GM12878 (cell line): ENCODE results near the gene SAFB. TPM values are rescaled to one million over a fixed set of nuclear protein-coding genes. Genes with fewer than 3 reads are reported as not detected.

Experiments used
- ATAC-seq: fragments of 200-7000 bp; cut with Tn5 transposase; 3 replicates; pipeline ENCODE4 v1.9.1; 2020; ENCODE audit warnings: mild to moderate bottlenecking, moderate library complexity
- BruUV-seq: library from RNA; stranded (reverse); fragments of 400-500 nt; replicated peaks from 2 replicates; lab custom pipeline; 2021; lab: Mats Ljungman, UMichigan
- CTCF ChIA-PET: fragments of 300-600 bp; sonication (Branson Sonifier 250); formaldehyde crosslinking; extraction: SDS; loops from one replicate; lab custom pipeline; 2021; ENCODE audit warnings: inconsistent platforms; lab: Yijun Ruan, JAX
- POLR2A ChIA-PET: fragments of 350-600 bp; formaldehyde crosslinking; extraction: SDS; loops from one replicate; lab custom pipeline; 2021; ENCODE audit warnings: inconsistent platforms; lab: Charles Lee
- RAD21 ChIA-PET: fragments of 300-600 bp; sonication (Branson Sonifier 250); formaldehyde crosslinking; loops from one replicate; lab custom pipeline; 2023; ENCODE audit warnings: antibody characterized with exemption; ENCODE audit not compliant: unreplicated experiment; lab: Charles Lee
- SMC1A ChIA-PET: fragments of 300-600 bp; sonication (Branson Sonifier 250); formaldehyde crosslinking; loops from one replicate; lab custom pipeline; 2023; ENCODE audit not compliant: unreplicated experiment, uncharacterized antibody; lab: Charles Lee
- DNase-seq: peaks from one replicate; pipeline ENCODE4 v3.0.0-alpha.2; 2011; ENCODE audit warnings: low read depth, low spot score
- FAIRE-seq: peaks from 3 replicates; lab custom pipeline; 2011; peaks lifted over from hg19 to GRCh38; lab: Jason Lieb, UNC
- H2AFZ ChIP-seq: 2 replicates; pipeline ENCODE4 v1.6.0; 2011; ENCODE audit warnings: low read depth, low read length, control low read depth; ENCODE audit not compliant: control insufficient read depth
- H3K27ac ChIP-seq: 2 replicates; pipeline ENCODE4 v1.5.1; 2011; ENCODE audit warnings: control low read depth; ENCODE audit not compliant: control insufficient read depth, insufficient read depth
- H3K27me3 ChIP-seq, 2 experiments: replicated peaks in 1 of 2; 2 replicates each; pipeline versions ENCODE4 v1.6.0 to v1.6.1; 2011; ENCODE audit warnings: low read length in 1 of 2; ENCODE audit not compliant: control insufficient read depth in 2 of 2, insufficient read depth in 2 of 2
- H3K36me3 ChIP-seq, 2 experiments: 2 replicates each; pipeline ENCODE4 v1.5.1; 2011; ENCODE audit warnings: low read length in 1 of 2; ENCODE audit not compliant: control insufficient read depth in 2 of 2, insufficient read depth in 2 of 2
- H3K4me1 ChIP-seq: 2 replicates; pipeline ENCODE4 v1.6.1; 2011; ENCODE audit warnings: mild to moderate bottlenecking, low read length, moderate library complexity, mixed read lengths; ENCODE audit not compliant: control insufficient read depth, insufficient read depth
- H3K4me2 ChIP-seq: 2 replicates; pipeline ENCODE4 v1.6.0; 2011; ENCODE audit warnings: control low read depth; ENCODE audit not compliant: control insufficient read depth, insufficient read depth
- H3K4me3 ChIP-seq: fragments of 200-600 bp; sonication (generic); 2 replicates; pipeline ENCODE4 v1.5.1; 2016
- H3K79me2 ChIP-seq: 2 replicates; pipeline ENCODE4 v1.6.0; 2011; ENCODE audit warnings: low read length; ENCODE audit not compliant: control insufficient read depth, insufficient read depth
- H3K9ac ChIP-seq: 2 replicates; pipeline ENCODE4 v1.8.0; 2011; ENCODE audit warnings: low read length, control low read depth, mixed read lengths; ENCODE audit not compliant: control insufficient read depth, insufficient read depth
- H3K9me3 ChIP-seq: replicated peaks from 3 replicates; pipeline ENCODE4 v1.5.1; 2011; ENCODE audit warnings: mild to moderate bottlenecking, low read length; ENCODE audit not compliant: control insufficient read depth, insufficient read depth
- H4K20me1 ChIP-seq: 2 replicates; pipeline ENCODE4 v1.6.0; 2011; ENCODE audit not compliant: control insufficient read depth, insufficient read depth
- BACH1 ChIP-seq: fragments of 450-650 bp; IDR thresholded peaks from 2 replicates; pipeline ENCODE4 v1.6.1; 2017; ENCODE audit warnings: mild to moderate bottlenecking, borderline replicate concordance
- CEBPB ChIP-seq, 2 experiments: fragments of 150-350 bp in 1 of 2; IDR thresholded peaks; 2 replicates each; pipeline ENCODE4 v1.6.1; 2012 to 2014; ENCODE audit warnings: low read depth in 2 of 2, low read length in 2 of 2, borderline replicate concordance in 1 of 2, inconsistent platforms in 1 of 2
- CHD2 ChIP-seq: IDR thresholded peaks from 2 replicates; pipeline ENCODE4 v1.6.1; 2011; ENCODE audit warnings: low read depth, low read length, improper control_type of control experiment, borderline replicate concordance
- DPF2 ChIP-seq: fragments of 450-650 bp; IDR thresholded peaks from 2 replicates; pipeline ENCODE4 v1.6.1; 2017; ENCODE audit warnings: mild to moderate bottlenecking
- ESRRA ChIP-seq: IDR thresholded peaks from 2 replicates; pipeline ENCODE4 v1.6.1; 2012; ENCODE audit warnings: mild to moderate bottlenecking, low read length, improper control_type of control experiment
- IKZF1 ChIP-seq: fragments of 450-650 bp; conservative IDR thresholded peaks from 2 replicates; pipeline ENCODE4 v1.6.1; 2017; ENCODE audit warnings: antibody characterized with exemption, mild to moderate bottlenecking
- JUND ChIP-seq: IDR thresholded peaks from 2 replicates; pipeline ENCODE4 v1.6.1; 2012; ENCODE audit warnings: low read depth, mild to moderate bottlenecking, low read length, improper control_type of control experiment, moderate library complexity
- POLR2AphosphoS2 ChIP-seq: IDR thresholded peaks from 2 replicates; pipeline ENCODE4 v1.6.1; 2011; ENCODE audit warnings: low read depth, mild to moderate bottlenecking, low read length, improper control_type of control experiment, moderate library complexity
- RAD21 ChIP-seq: IDR thresholded peaks from 2 replicates; pipeline ENCODE4 v1.6.1; 2011; ENCODE audit warnings: mild to moderate bottlenecking, low read depth, low read length, moderate library complexity; ENCODE audit not compliant: insufficient read depth
- SMAD1 ChIP-seq: fragments of 450-650 bp; IDR thresholded peaks from 2 replicates; pipeline ENCODE4 v1.6.1; 2018; ENCODE audit warnings: mild to moderate bottlenecking, low read depth; ENCODE audit not compliant: partially characterized antibody
- WGBS: methylation state at CpG from one replicate; pipeline ENCODE4 v1.1.6; 2016; ENCODE audit warnings: low lambda C conversion rate; ENCODE audit not compliant: insufficient replicate concordance, insufficient coverage; ENCODE audit errors: missing lambda C conversion rate; 5-methylcytosine and 5-hydroxymethylcytosine counted together
- in situ Hi-C: fragments of 300-500 bp; cut with MboI; formaldehyde crosslinking; loops from 9 replicates; pipeline ENCODE4 v1.14.3; 2018; ENCODE audit warnings: mixed read lengths
- intact Hi-C: fragments of 100-400 bp; cut with micrococcal nuclease; formaldehyde crosslinking; loops from one replicate; pipeline ENCODE4 v1.14.2; 2022; ENCODE audit not compliant: unreplicated experiment
- polyA plus RNA-seq, 11 experiments: library from polyadenylated mRNA; depleted of rRNA in 4 of 11; unstranded in 6 of 11; stranded (reverse) in 5 of 11; fragments of >200 nt; fragmentation: Nextera tagmentation in 4 of 11; fragmentation: Illumina TruSeq in 1 of 11; extraction: Ambion mirVana in 4 of 11; extraction: Trizol in 1 of 11; gene quantifications; 1 replicate in 1 of 11; 2 replicates in 10 of 11; pipeline versions ENCODE4 v1.2.1 to v1.2.3, GENCODE V29; 2011 to 2016; ENCODE audit warnings: inconsistent platforms in 2 of 11, missing spikeins in 2 of 11, low read depth in 1 of 11
- total RNA-seq, 4 experiments: library from RNA; depleted of rRNA in 3 of 4; stranded (reverse); fragments of >200 nt in 3 of 4; fragmentation: Illumina TruSeq in 1 of 4; extraction: Trizol in 1 of 4; gene quantifications; 2 replicates each; pipeline versions ENCODE4 v1.2.1 to v1.2.3, GENCODE V29; 2013 to 2021
- TF ChIP-seq, protein P1 (sequence below): IDR thresholded peaks from 2 replicates; pipeline ENCODE4 v1.6.1; 2012; ENCODE audit warnings: low read length, inconsistent platforms
- TF ChIP-seq, protein P2 (sequence below): IDR thresholded peaks from 2 replicates; pipeline ENCODE4 v1.6.1; 2012; ENCODE audit warnings: low read depth, low read length, improper control_type of control experiment
- TF ChIP-seq, protein P3 (sequence below): fragments of 450-650 bp; formaldehyde crosslinking; IDR thresholded peaks from 2 replicates; pipeline ENCODE4 v1.4.0; 2020; ENCODE audit warnings: mild to moderate bottlenecking, moderate library complexity

Gene SAFB
- total and polyA plus RNA-seq, 10 of the 15 experiments (the other 5 are each of a cell fraction or from before 2014, with no cell fraction given), result 1.6 to 131 (median 61.2) TPM

DNA sequence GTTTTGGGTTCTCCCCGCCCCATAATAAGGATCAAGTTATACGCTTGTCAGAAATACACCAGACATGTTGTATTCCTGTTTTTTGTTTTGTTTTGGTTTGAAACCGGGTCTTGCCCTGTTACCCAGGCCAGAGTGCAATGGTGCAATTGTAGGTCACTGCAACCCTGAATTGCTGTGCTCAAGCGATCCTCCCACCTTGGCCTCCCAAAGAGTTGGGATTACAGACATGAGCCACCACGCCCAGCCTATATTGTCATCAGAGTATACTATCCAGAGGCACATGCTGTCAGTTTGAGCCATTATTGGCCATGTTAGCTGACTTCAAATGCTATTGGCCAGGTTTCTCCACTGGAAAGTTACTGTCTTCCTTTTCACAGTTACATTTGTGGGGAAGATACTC lies 9.8 kb downstream of the SAFB start:
- DNase-seq, result no peak
- no peak for ATAC-seq
- RAD21 ChIA-PET, result no interaction called here
- Histone ChIP-seq H3K27me3 (no peaks in the 10 kb centered on the region), H3K9ac (no peak overlapping the region), H3K4me2 (no peak overlapping the region), H4K20me1 (peaks cover 4% of the 10 kb centered on the region), H2AFZ (no peak overlapping the region), H3K36me3 (peaks cover 12 to 19% of the 10 kb centered on the region in 2 experiments), H3K4me1 (peaks cover 14% of the 10 kb centered on the region), H3K9me3 (no peaks in the 10 kb centered on the region), H3K27ac (no peak overlapping the region), H3K79me2 (peaks cover 81% of the 10 kb centered on the region), H3K4me3 (no peak overlapping the region)
- intact Hi-C loops, result no loop called here
- POLR2A ChIA-PET, result no interaction called here
- TF ChIP-seq BACH1 (no peak), POLR2AphosphoS2 (no peak), DPF2 (no peak), IKZF1 (no peak), RAD21 (no peak), ESRRA (no peak), CHD2 (no peak), SMAD1 (no peak), CEBPB (IDR thresholded peaks at IDR 0.05; ENCODE audit: borderline replicate concordance in 1 of 2, low read depth in 2 of 2, low read length in 2 of 2) (no peak), JUND (no peak)
- TF ChIP-seq, protein P1, sequence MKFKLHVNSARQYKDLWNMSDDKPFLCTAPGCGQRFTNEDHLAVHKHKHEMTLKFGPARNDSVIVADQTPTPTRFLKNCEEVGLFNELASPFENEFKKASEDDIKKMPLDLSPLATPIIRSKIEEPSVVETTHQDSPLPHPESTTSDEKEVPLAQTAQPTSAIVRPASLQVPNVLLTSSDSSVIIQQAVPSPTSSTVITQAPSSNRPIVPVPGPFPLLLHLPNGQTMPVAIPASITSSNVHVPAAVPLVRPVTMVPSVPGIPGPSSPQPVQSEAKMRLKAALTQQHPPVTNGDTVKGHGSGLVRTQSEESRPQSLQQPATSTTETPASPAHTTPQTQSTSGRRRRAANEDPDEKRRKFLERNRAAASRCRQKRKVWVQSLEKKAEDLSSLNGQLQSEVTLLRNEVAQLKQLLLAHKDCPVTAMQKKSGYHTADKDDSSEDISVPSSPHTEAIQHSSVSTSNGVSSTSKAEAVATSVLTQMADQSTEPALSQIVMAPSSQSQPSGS, result no peak
- TF ChIP-seq, protein P2, sequence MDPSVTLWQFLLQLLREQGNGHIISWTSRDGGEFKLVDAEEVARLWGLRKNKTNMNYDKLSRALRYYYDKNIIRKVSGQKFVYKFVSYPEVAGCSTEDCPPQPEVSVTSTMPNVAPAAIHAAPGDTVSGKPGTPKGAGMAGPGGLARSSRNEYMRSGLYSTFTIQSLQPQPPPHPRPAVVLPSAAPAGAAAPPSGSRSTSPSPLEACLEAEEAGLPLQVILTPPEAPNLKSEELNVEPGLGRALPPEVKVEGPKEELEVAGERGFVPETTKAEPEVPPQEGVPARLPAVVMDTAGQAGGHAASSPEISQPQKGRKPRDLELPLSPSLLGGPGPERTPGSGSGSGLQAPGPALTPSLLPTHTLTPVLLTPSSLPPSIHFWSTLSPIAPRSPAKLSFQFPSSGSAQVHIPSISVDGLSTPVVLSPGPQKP, result no peak
- TF ChIP-seq, protein P3, sequence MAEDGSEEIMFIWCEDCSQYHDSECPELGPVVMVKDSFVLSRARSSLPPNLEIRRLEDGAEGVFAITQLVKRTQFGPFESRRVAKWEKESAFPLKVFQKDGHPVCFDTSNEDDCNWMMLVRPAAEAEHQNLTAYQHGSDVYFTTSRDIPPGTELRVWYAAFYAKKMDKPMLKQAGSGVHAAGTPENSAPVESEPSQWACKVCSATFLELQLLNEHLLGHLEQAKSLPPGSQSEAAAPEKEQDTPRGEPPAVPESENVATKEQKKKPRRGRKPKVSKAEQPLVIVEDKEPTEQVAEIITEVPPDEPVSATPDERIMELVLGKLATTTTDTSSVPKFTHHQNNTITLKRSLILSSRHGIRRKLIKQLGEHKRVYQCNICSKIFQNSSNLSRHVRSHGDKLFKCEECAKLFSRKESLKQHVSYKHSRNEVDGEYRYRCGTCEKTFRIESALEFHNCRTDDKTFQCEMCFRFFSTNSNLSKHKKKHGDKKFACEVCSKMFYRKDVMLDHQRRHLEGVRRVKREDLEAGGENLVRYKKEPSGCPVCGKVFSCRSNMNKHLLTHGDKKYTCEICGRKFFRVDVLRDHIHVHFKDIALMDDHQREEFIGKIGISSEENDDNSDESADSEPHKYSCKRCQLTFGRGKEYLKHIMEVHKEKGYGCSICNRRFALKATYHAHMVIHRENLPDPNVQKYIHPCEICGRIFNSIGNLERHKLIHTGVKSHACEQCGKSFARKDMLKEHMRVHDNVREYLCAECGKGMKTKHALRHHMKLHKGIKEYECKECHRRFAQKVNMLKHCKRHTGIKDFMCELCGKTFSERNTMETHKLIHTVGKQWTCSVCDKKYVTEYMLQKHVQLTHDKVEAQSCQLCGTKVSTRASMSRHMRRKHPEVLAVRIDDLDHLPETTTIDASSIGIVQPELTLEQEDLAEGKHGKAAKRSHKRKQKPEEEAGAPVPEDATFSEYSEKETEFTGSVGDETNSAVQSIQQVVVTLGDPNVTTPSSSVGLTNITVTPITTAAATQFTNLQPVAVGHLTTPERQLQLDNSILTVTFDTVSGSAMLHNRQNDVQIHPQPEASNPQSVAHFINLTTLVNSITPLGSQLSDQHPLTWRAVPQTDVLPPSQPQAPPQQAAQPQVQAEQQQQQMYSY (CRISPR knock-in tag), result no peak
- no peak for FAIRE-seq
- in situ Hi-C loops, result no loop called here
- BruUV-seq, result no TSS peak
- SMC1A ChIA-PET, result no interaction called here
- WGBS, result 78% methylated on average over 5 of the region's 5 CpGs
- CTCF ChIA-PET, result no interaction called here
